Measurements from ENCODE around the gene GTF2A1.
A peak's percentile ranks its signal among the peaks of the same experiment; 100 is the strongest.

The GTF2A1 gene

GRCh38 chr14:81222691-81223090, 1.9 kb upstream of the GTF2A1 start:
- H3K9me3 Mint-ChIP-seq, result no peaks in the 10 kb centered on the region
- H3K36me3 Mint-ChIP-seq (ENCODE audit: low read depth), result no peaks in the 10 kb centered on the region
- TF ChIP-seq CTCF (IDR thresholded peaks at IDR 0.05; ENCODE audit: unreplicated experiment in 3 of 3), result no peak
- H3K4me1 Mint-ChIP-seq, result peaks cover 30% of the 10 kb centered on the region
- peak overlapping the region; percentile 99 to 100 (median 100) for H3K27ac Mint-ChIP-seq
- H3K4me3 Mint-ChIP-seq, result peak overlapping the region; percentile 17 to 71 (median 28)
- H3K27me3 Mint-ChIP-seq (ENCODE audit: low read depth), result peaks cover 3% of the 10 kb centered on the region

GRCh38 chr14:81222126-81222525, 1.4 kb upstream of the GTF2A1 start:
- peak overlapping the region; percentile 95 to 98 (median 97) for H3K4me3 Mint-ChIP-seq
- no peak for TF ChIP-seq CTCF (IDR thresholded peaks at IDR 0.05; ENCODE audit: unreplicated experiment in 3 of 3)
- H3K27me3 Mint-ChIP-seq (ENCODE audit: low read depth), result peaks cover 3% of the 10 kb centered on the region
- peaks cover 32% of the 10 kb centered on the region for H3K4me1 Mint-ChIP-seq
- no peaks in the 10 kb centered on the region for H3K36me3 Mint-ChIP-seq (ENCODE audit: low read depth)
- no peaks in the 10 kb centered on the region for H3K9me3 Mint-ChIP-seq
- peak overlapping the region; percentile 99 to 100 (median 100) for H3K27ac Mint-ChIP-seq

GRCh38 chr14:81221579-81222102, 882 bp upstream of the GTF2A1 start:
- peaks cover 35% of the 10 kb centered on the region for H3K4me1 Mint-ChIP-seq
- H3K4me3 Mint-ChIP-seq, result peak overlapping the region; percentile 95 to 98 (median 97)
- peaks cover 3% of the 10 kb centered on the region for H3K27me3 Mint-ChIP-seq (ENCODE audit: low read depth)
- H3K36me3 Mint-ChIP-seq (ENCODE audit: low read depth), result peaks cover 3% of the 10 kb centered on the region
- TF ChIP-seq CTCF (IDR thresholded peaks at IDR 0.05; ENCODE audit: unreplicated experiment in 3 of 3), result no peak
- no peaks in the 10 kb centered on the region for H3K9me3 Mint-ChIP-seq
- peak overlapping the region; percentile 99 to 100 (median 100) for H3K27ac Mint-ChIP-seq

- Mint-ChIP-seq H3K4me3 (peak overlapping the region; percentile 95 to 99 (median 98)), H3K27ac (peak overlapping the region; percentile 99 to 100 (median 100)), H3K4me1 (peaks cover 42% of the 10 kb centered on the region), H3K27me3 (ENCODE audit: low read depth) (peaks cover 3% of the 10 kb centered on the region), H3K9me3 (no peaks in the 10 kb centered on the region), H3K36me3 (ENCODE audit: low read depth) (peaks cover 13% of the 10 kb centered on the region)
- no peak for TF ChIP-seq CTCF (IDR thresholded peaks at IDR 0.05; ENCODE audit: unreplicated experiment in 3 of 3)
Measured at GRCh38 chr14:81220580-81220829, 254 bp downstream of the GTF2A1 start.

- H3K4me1 Mint-ChIP-seq, result peaks cover 42% of the 10 kb centered on the region
- peaks cover 3% of the 10 kb centered on the region for H3K27me3 Mint-ChIP-seq (ENCODE audit: low read depth)
- H3K4me3 Mint-ChIP-seq, result peak overlapping the region; percentile 95 to 99 (median 98)
- TF ChIP-seq CTCF (IDR thresholded peaks at IDR 0.05; ENCODE audit: unreplicated experiment in 3 of 3), result no peak
- no peaks in the 10 kb centered on the region for H3K9me3 Mint-ChIP-seq
- H3K36me3 Mint-ChIP-seq (ENCODE audit: low read depth), result peaks cover 18% of the 10 kb centered on the region
- H3K27ac Mint-ChIP-seq, result peak overlapping the region; percentile 99 to 100 (median 100)
Measured at GRCh38 chr14:81219759-81220579, 790 bp downstream of the GTF2A1 start.

All from nephron (organoid).